Measurements from ENCODE around the gene PKP4. TPM values are rescaled to one million over a fixed set of nuclear protein-coding genes. Genes with fewer than 3 reads are reported as not detected.

Gene PKP4
- total and polyA plus RNA-seq, 2 donors (not counting 1 experiment from before 2014, with no cell fraction given) = 2.0 to 13.3 TPM

GRCh38 chr2:158570869-158571268 is 114.1 kb downstream of the PKP4 start:
- no peak overlapping the region for H3K4me2 ChIP-seq (replicated peaks; ENCODE audit: low read depth, low read length, poor library complexity, severe bottlenecking)
- H3K9me3 ChIP-seq (ENCODE audit: control extremely low read depth in 1 of 3, control insufficient read depth in 2 of 3, insufficient read depth in 1 of 3, low read length in 2 of 3) = peaks cover 0 to 5% (median 0%) of the 10 kb centered on the region in 3 donors
- no peaks in the 10 kb centered on the region for H3K4me1 ChIP-seq (ENCODE audit: control insufficient read depth in 2 of 2, insufficient read depth in 2 of 2, low read length in 2 of 2)
- ATAC-seq (ENCODE audit: low read depth) (no peak), DNase-seq (no peak)
- peaks cover 3% of the 10 kb centered on the region for H3K9me3 Mint-ChIP-seq (ENCODE audit: insufficient read depth)
- H3K36me3 ChIP-seq (replicated peaks in 1 of 2; ENCODE audit: control extremely low read depth in 1 of 2, control insufficient read depth in 1 of 2, extremely low read depth in 1 of 2, insufficient read depth in 2 of 2, low read length in 1 of 2) = no peaks in the 10 kb centered on the region
- H3K4me3 Mint-ChIP-seq = no peak overlapping the region
- no peaks in the 10 kb centered on the region for H3K27me3 ChIP-seq (replicated peaks in 1 of 4; ENCODE audit: control extremely low read depth in 1 of 4, control insufficient read depth in 3 of 4, insufficient read depth in 4 of 4, low read length in 3 of 4)
- H3K27ac ChIP-seq (ENCODE audit: low read length in 2 of 2) = no peak overlapping the region
- H3K27me3 Mint-ChIP-seq = no peaks in the 10 kb centered on the region
- H3K4me1 Mint-ChIP-seq = no peaks in the 10 kb centered on the region
- no peak overlapping the region for H3K4me3 ChIP-seq (ENCODE audit: control extremely low read depth in 1 of 5, extremely low read depth in 1 of 5, insufficient read depth in 1 of 5, low read depth in 2 of 5, low read length in 4 of 5)
- intact Hi-C loops (cut with micrococcal nuclease) = no loop called here
- WGBS (ENCODE audit: insufficient coverage) = 100% methylated on average over 2 of the region's 3 CpGs
- no peak overlapping the region for H2AFZ ChIP-seq (ENCODE audit: insufficient read depth, low read depth, low read length, poor library complexity, severe bottlenecking)
- no peaks in the 10 kb centered on the region for H3K79me2 ChIP-seq (ENCODE audit: control insufficient read depth, insufficient read depth, low read length)
- TF ChIP-seq, protein P1, sequence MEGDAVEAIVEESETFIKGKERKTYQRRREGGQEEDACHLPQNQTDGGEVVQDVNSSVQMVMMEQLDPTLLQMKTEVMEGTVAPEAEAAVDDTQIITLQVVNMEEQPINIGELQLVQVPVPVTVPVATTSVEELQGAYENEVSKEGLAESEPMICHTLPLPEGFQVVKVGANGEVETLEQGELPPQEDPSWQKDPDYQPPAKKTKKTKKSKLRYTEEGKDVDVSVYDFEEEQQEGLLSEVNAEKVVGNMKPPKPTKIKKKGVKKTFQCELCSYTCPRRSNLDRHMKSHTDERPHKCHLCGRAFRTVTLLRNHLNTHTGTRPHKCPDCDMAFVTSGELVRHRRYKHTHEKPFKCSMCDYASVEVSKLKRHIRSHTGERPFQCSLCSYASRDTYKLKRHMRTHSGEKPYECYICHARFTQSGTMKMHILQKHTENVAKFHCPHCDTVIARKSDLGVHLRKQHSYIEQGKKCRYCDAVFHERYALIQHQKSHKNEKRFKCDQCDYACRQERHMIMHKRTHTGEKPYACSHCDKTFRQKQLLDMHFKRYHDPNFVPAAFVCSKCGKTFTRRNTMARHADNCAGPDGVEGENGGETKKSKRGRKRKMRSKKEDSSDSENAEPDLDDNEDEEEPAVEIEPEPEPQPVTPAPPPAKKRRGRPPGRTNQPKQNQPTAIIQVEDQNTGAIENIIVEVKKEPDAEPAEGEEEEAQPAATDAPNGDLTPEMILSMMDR (IDR thresholded peaks at IDR 0.05) = no peak
- TF ChIP-seq EZH2 (IDR thresholded peaks at IDR 0.05; ENCODE audit: borderline replicate concordance, insufficient read depth, low read depth, low read length, poor library complexity, severe bottlenecking) = no peak
- no peaks in the 10 kb centered on the region for H4K20me1 ChIP-seq (ENCODE audit: control insufficient read depth, insufficient read depth, low read length, poor library complexity, severe bottlenecking)
- H3K27ac Mint-ChIP-seq = no peak overlapping the region
- ChIA-PET POLR2A (no interaction called here), CTCF (no interaction called here)
- H3K9ac ChIP-seq (ENCODE audit: low read length) = no peak overlapping the region

GRCh38 chr2:158573739-158574138 is 117.0 kb downstream of the PKP4 start:
- Histone ChIP-seq H3K79me2 (ENCODE audit: control insufficient read depth, insufficient read depth, low read length) (no peaks in the 10 kb centered on the region), H3K4me3 (ENCODE audit: control extremely low read depth in 1 of 5, extremely low read depth in 1 of 5, insufficient read depth in 1 of 5, low read depth in 2 of 5, low read length in 4 of 5) (no peak overlapping the region), H3K4me2 (replicated peaks; ENCODE audit: low read depth, low read length, poor library complexity, severe bottlenecking) (no peak overlapping the region), H3K9ac (ENCODE audit: low read length) (no peak overlapping the region), H3K27me3 (replicated peaks in 1 of 4; ENCODE audit: control extremely low read depth in 1 of 4, control insufficient read depth in 3 of 4, insufficient read depth in 4 of 4, low read length in 3 of 4) (no peaks in the 10 kb centered on the region), H4K20me1 (ENCODE audit: control insufficient read depth, insufficient read depth, low read length, poor library complexity, severe bottlenecking) (no peaks in the 10 kb centered on the region), H3K4me1 (ENCODE audit: control insufficient read depth in 2 of 2, insufficient read depth in 2 of 2, low read length in 2 of 2) (no peaks in the 10 kb centered on the region), H3K9me3 (ENCODE audit: control extremely low read depth in 1 of 3, control insufficient read depth in 2 of 3, insufficient read depth in 1 of 3, low read length in 2 of 3) (peaks cover 0 to 5% (median 0%) of the 10 kb centered on the region in 3 donors), H3K27ac (ENCODE audit: low read length in 2 of 2) (no peak overlapping the region), H3K36me3 (replicated peaks in 1 of 2; ENCODE audit: control extremely low read depth in 1 of 2, control insufficient read depth in 1 of 2, extremely low read depth in 1 of 2, insufficient read depth in 2 of 2, low read length in 1 of 2) (no peaks in the 10 kb centered on the region), H2AFZ (ENCODE audit: insufficient read depth, low read depth, low read length, poor library complexity, severe bottlenecking) (no peak overlapping the region)
- Mint-ChIP-seq H3K4me3 (no peak overlapping the region), H3K27me3 (no peaks in the 10 kb centered on the region), H3K27ac (no peak overlapping the region), H3K9me3 (ENCODE audit: insufficient read depth) (peaks cover 3% of the 10 kb centered on the region), H3K4me1 (no peaks in the 10 kb centered on the region)
- intact Hi-C loops (cut with micrococcal nuclease) = no loop called here
- 100% methylated on average over 1 of the region's 1 CpG for WGBS (ENCODE audit: insufficient coverage)
- ATAC-seq (ENCODE audit: low read depth) (no peak), DNase-seq (no peak)
- no peak for TF ChIP-seq EZH2 (IDR thresholded peaks at IDR 0.05; ENCODE audit: borderline replicate concordance, insufficient read depth, low read depth, low read length, poor library complexity, severe bottlenecking)
- TF ChIP-seq, protein P1 (IDR thresholded peaks at IDR 0.05) = no peak
- CTCF ChIA-PET = no interaction called here
- POLR2A ChIA-PET = no interaction called here
